Measurements from ENCODE around the gene NDUFS3. TPM values are rescaled to one million over a fixed set of nuclear protein-coding genes. Genes with fewer than 3 reads are reported as not detected.

NDUFS3 gene
- total RNA-seq, 1 donor from 2014 or later, result 148 TPM

GRCh38 chr11:47587039-47587716 lies 8.3 kb downstream of the NDUFS3 start:
- Mint-ChIP-seq H3K36me3 (ENCODE audit: low read depth) (peaks cover 15% of the 10 kb centered on the region), H3K27me3 (ENCODE audit: insufficient read depth) (no peaks in the 10 kb centered on the region), H3K27ac (no peak overlapping the region), H3K4me1 (ENCODE audit: low read depth) (peaks cover 6% of the 10 kb centered on the region), H3K4me3 (no peak overlapping the region), H3K9me3 (no peaks in the 10 kb centered on the region)
- DNase-seq (ENCODE audit: low spot score), result no peak
- intact Hi-C loops (cut with micrococcal nuclease), result no loop called here

- Mint-ChIP-seq H3K27me3 (ENCODE audit: insufficient read depth) (peaks cover 4% of the 10 kb centered on the region), H3K4me1 (ENCODE audit: low read depth) (peaks cover 6% of the 10 kb centered on the region), H3K36me3 (ENCODE audit: low read depth) (peaks cover 10% of the 10 kb centered on the region), H3K4me3 (no peak overlapping the region), H3K9me3 (no peaks in the 10 kb centered on the region), H3K27ac (no peak overlapping the region)
- DNase-seq (ENCODE audit: low spot score), result no peak
- intact Hi-C loops (cut with micrococcal nuclease), result no loop called here
Measured at GRCh38 chr11:47587723-47588326, 9.0 kb downstream of the NDUFS3 start.

GRCh38 chr11:47589118-47589517 lies 10.2 kb downstream of the NDUFS3 start:
- Mint-ChIP-seq H3K27me3 (ENCODE audit: insufficient read depth) (peaks cover 14% of the 10 kb centered on the region), H3K27ac (no peak overlapping the region), H3K36me3 (ENCODE audit: low read depth) (peaks cover 3% of the 10 kb centered on the region), H3K9me3 (no peaks in the 10 kb centered on the region), H3K4me1 (ENCODE audit: low read depth) (peaks cover 6% of the 10 kb centered on the region), H3K4me3 (no peak overlapping the region)
- no peak for DNase-seq (ENCODE audit: low spot score)
- intact Hi-C loops (cut with micrococcal nuclease), result no loop called here

GRCh38 chr11:47589584-47589976 lies 10.7 kb downstream of the NDUFS3 start:
- intact Hi-C loops (cut with micrococcal nuclease), result no loop called here
- no peak overlapping the region for H3K4me3 Mint-ChIP-seq
- H3K36me3 Mint-ChIP-seq (ENCODE audit: low read depth), result no peaks in the 10 kb centered on the region
- no peak overlapping the region for H3K27ac Mint-ChIP-seq
- no peak for DNase-seq (ENCODE audit: low spot score)
- peaks cover 6% of the 10 kb centered on the region for H3K4me1 Mint-ChIP-seq (ENCODE audit: low read depth)
- peaks cover 17% of the 10 kb centered on the region for H3K27me3 Mint-ChIP-seq (ENCODE audit: insufficient read depth)
- no peaks in the 10 kb centered on the region for H3K9me3 Mint-ChIP-seq

- intact Hi-C loops (cut with micrococcal nuclease), result no loop called here
- Mint-ChIP-seq H3K27me3 (ENCODE audit: insufficient read depth) (peaks cover 22% of the 10 kb centered on the region), H3K9me3 (no peaks in the 10 kb centered on the region), H3K4me1 (ENCODE audit: low read depth) (peaks cover 6% of the 10 kb centered on the region), H3K36me3 (ENCODE audit: low read depth) (no peaks in the 10 kb centered on the region), H3K4me3 (no peak overlapping the region), H3K27ac (no peak overlapping the region)
- DNase-seq (ENCODE audit: low spot score), result no peak
Measured at GRCh38 chr11:47589977-47590861, 11.3 kb downstream of the NDUFS3 start.

- Mint-ChIP-seq H3K9me3 (no peaks in the 10 kb centered on the region), H3K27me3 (ENCODE audit: insufficient read depth) (peaks cover 28% of the 10 kb centered on the region), H3K4me3 (no peak overlapping the region), H3K4me1 (ENCODE audit: low read depth) (peaks cover 6% of the 10 kb centered on the region), H3K27ac (no peak overlapping the region), H3K36me3 (ENCODE audit: low read depth) (no peaks in the 10 kb centered on the region)
- intact Hi-C loops (cut with micrococcal nuclease), result no loop called here
- no peak for DNase-seq (ENCODE audit: low spot score)
Measured at GRCh38 chr11:47591764-47592163, 12.9 kb downstream of the NDUFS3 start.

GRCh38 chr11:47592251-47592650 lies 13.4 kb downstream of the NDUFS3 start:
- no peaks in the 10 kb centered on the region for H3K36me3 Mint-ChIP-seq (ENCODE audit: low read depth)
- H3K27me3 Mint-ChIP-seq (ENCODE audit: insufficient read depth), result peaks cover 28% of the 10 kb centered on the region
- DNase-seq (ENCODE audit: low spot score), result no peak
- H3K27ac Mint-ChIP-seq, result no peak overlapping the region
- no peak overlapping the region for H3K4me3 Mint-ChIP-seq
- no peaks in the 10 kb centered on the region for H3K9me3 Mint-ChIP-seq
- intact Hi-C loops (cut with micrococcal nuclease), result no loop called here
- peaks cover 6% of the 10 kb centered on the region for H3K4me1 Mint-ChIP-seq (ENCODE audit: low read depth)

GRCh38 chr11:47592970-47593369 lies 14.1 kb downstream of the NDUFS3 start:
- Mint-ChIP-seq H3K27ac (no peak overlapping the region), H3K27me3 (ENCODE audit: insufficient read depth) (peaks cover 28% of the 10 kb centered on the region), H3K36me3 (ENCODE audit: low read depth) (no peaks in the 10 kb centered on the region), H3K4me1 (ENCODE audit: low read depth) (peaks cover 6% of the 10 kb centered on the region), H3K9me3 (no peaks in the 10 kb centered on the region), H3K4me3 (no peak overlapping the region)
- DNase-seq (ENCODE audit: low spot score), result no peak
- intact Hi-C loops (cut with micrococcal nuclease), result no loop called here

- H3K4me3 Mint-ChIP-seq, result no peak overlapping the region
- peaks cover 6% of the 10 kb centered on the region for H3K4me1 Mint-ChIP-seq (ENCODE audit: low read depth)
- no peaks in the 10 kb centered on the region for H3K36me3 Mint-ChIP-seq (ENCODE audit: low read depth)
- peaks cover 28% of the 10 kb centered on the region for H3K27me3 Mint-ChIP-seq (ENCODE audit: insufficient read depth)
- DNase-seq (ENCODE audit: low spot score), result no peak
- no peaks in the 10 kb centered on the region for H3K9me3 Mint-ChIP-seq
- intact Hi-C loops (cut with micrococcal nuclease), result no loop called here
- H3K27ac Mint-ChIP-seq, result no peak overlapping the region
Measured at GRCh38 chr11:47593492-47593933, 14.6 kb downstream of the NDUFS3 start.

- Mint-ChIP-seq H3K4me3 (no peak within 1 kb of the TSS), H3K27me3 (ENCODE audit: insufficient read depth) (peaks cover 28% of the 10 kb centered on the region), H3K4me1 (ENCODE audit: low read depth) (peaks cover 6% of the 10 kb centered on the region), H3K27ac (no peak within 1 kb of the TSS), H3K9me3 (no peaks in the 10 kb centered on the region), H3K36me3 (ENCODE audit: low read depth) (no peaks in the 10 kb centered on the region)
- DNase-seq (ENCODE audit: low spot score), result no peak
- intact Hi-C loops (cut with micrococcal nuclease), result no loop called here
Measured at GRCh38 chr11:47593934-47594855, 15.3 kb downstream of the NDUFS3 start, which contains the start of gene C1QTNF4. Gene C1QTNF4, minus strand, starts transcription at chr11:47594411. Its CDS starts 3,601 bp downstream, at chr11:47590810.

GRCh38 chr11:47595029-47595428 lies 16.2 kb downstream of the NDUFS3 start:
- H3K27ac Mint-ChIP-seq, result no peak overlapping the region
- H3K4me1 Mint-ChIP-seq (ENCODE audit: low read depth), result peaks cover 6% of the 10 kb centered on the region
- no peak for DNase-seq (ENCODE audit: low spot score)
- H3K9me3 Mint-ChIP-seq, result no peaks in the 10 kb centered on the region
- peaks cover 30% of the 10 kb centered on the region for H3K27me3 Mint-ChIP-seq (ENCODE audit: insufficient read depth)
- no peaks in the 10 kb centered on the region for H3K36me3 Mint-ChIP-seq (ENCODE audit: low read depth)
- no peak overlapping the region for H3K4me3 Mint-ChIP-seq
- intact Hi-C loops (cut with micrococcal nuclease), result no loop called here

GRCh38 chr11:47595967-47596366 lies 17.1 kb downstream of the NDUFS3 start:
- intact Hi-C loops (cut with micrococcal nuclease), result no loop called here
- Mint-ChIP-seq H3K4me1 (ENCODE audit: low read depth) (peaks cover 6% of the 10 kb centered on the region), H3K9me3 (no peaks in the 10 kb centered on the region), H3K27me3 (ENCODE audit: insufficient read depth) (peaks cover 30% of the 10 kb centered on the region), H3K4me3 (no peak overlapping the region), H3K27ac (no peak overlapping the region), H3K36me3 (ENCODE audit: low read depth) (no peaks in the 10 kb centered on the region)
- no peak for DNase-seq (ENCODE audit: low spot score)
